WTC11 (cell line): Measurements from ENCODE around the gene GALNTL6. TPM values are rescaled to one million over a fixed set of nuclear protein-coding genes. Genes with fewer than 3 reads are reported as not detected.

Experiments used
- ATAC-seq: fragments of 200-7000 bp; cut with Tn5 transposase; 2 replicates; pipeline ENCODE4 v1.10.0; 2021; ENCODE audit warnings: mild to moderate bottlenecking, moderate library complexity
- CTCF ChIA-PET: fragments of 300-600 bp; sonication (Branson Sonifier 250); formaldehyde crosslinking; loops from one replicate; lab custom pipeline; 2021; ENCODE audit warnings: antibody characterized with exemption; lab: Charles Lee
- POLR2A ChIA-PET: fragments of 350-600 bp; sonication (Branson Sonifier 250); formaldehyde crosslinking; loops from one replicate; lab custom pipeline; 2021; ENCODE audit warnings: antibody characterized with exemption; lab: Charles Lee
- DNase-seq: peaks from one replicate; pipeline ENCODE4 v3.0.0; 2021; ENCODE audit warnings: low spot score
- H3K27ac Mint-ChIP-seq: 2 replicates; pipeline ENCODE4 v1.8.0; 2021; ENCODE audit warnings: mixed read lengths
- H3K27me3 Mint-ChIP-seq: 2 replicates; pipeline ENCODE4 v1.8.0; 2021; ENCODE audit warnings: low read depth, mild to moderate bottlenecking, moderate library complexity, mixed read lengths
- H3K36me3 Mint-ChIP-seq: 2 replicates; pipeline ENCODE4 v1.8.0; 2021; ENCODE audit warnings: mixed read lengths
- H3K4me1 Mint-ChIP-seq: 2 replicates; pipeline ENCODE4 v1.8.0; 2022; ENCODE audit warnings: mixed read lengths
- H3K4me3 Mint-ChIP-seq: 2 replicates; pipeline ENCODE4 v1.8.0; 2021; ENCODE audit warnings: mild to moderate bottlenecking, moderate library complexity, mixed read lengths
- H3K9me3 Mint-ChIP-seq: 2 replicates; pipeline ENCODE4 v1.8.0; 2021; ENCODE audit warnings: mixed read lengths
- ARID4B ChIP-seq: sonication (generic); formaldehyde crosslinking; IDR thresholded peaks from 2 replicates; pipeline ENCODE4 v1.8.0; 2023; ENCODE audit warnings: missing genetic modification reagents, mild to moderate bottlenecking, borderline replicate concordance
- CREM ChIP-seq: sonication (generic); formaldehyde crosslinking; IDR thresholded peaks from 2 replicates; pipeline ENCODE4 v1.8.1; 2022; ENCODE audit warnings: mild to moderate bottlenecking, missing genetic modification reagents, moderate library complexity
- EMX1 ChIP-seq: fragments of 250-450 bp; sonication (Bioruptor Pico); IDR thresholded peaks from 2 replicates; pipeline ENCODE4 v1.8.0; 2021; ENCODE audit warnings: mild to moderate bottlenecking
- ETV6 ChIP-seq: sonication (generic); formaldehyde crosslinking; IDR thresholded peaks from 2 replicates; pipeline ENCODE4 v1.8.1; 2022; ENCODE audit warnings: mild to moderate bottlenecking, missing genetic modification reagents
- FOXP4 ChIP-seq: sonication (generic); formaldehyde crosslinking; IDR thresholded peaks from 2 replicates; pipeline ENCODE4 v1.8.0; 2022; ENCODE audit warnings: mild to moderate bottlenecking, missing genetic modification reagents
- GABPB1 ChIP-seq: sonication (generic); formaldehyde crosslinking; IDR thresholded peaks from 2 replicates; pipeline ENCODE4 v1.8.1; 2023; ENCODE audit warnings: mild to moderate bottlenecking, missing genetic modification reagents
- GRHL2 ChIP-seq: fragments of 250-450 bp; sonication (Bioruptor Pico); IDR thresholded peaks from 2 replicates; pipeline ENCODE4 v1.8.0; 2022; ENCODE audit warnings: mild to moderate bottlenecking, moderate library complexity; ENCODE audit not compliant: insufficient replicate concordance, severe bottlenecking
- JAZF1 ChIP-seq: fragments of 250-450 bp; sonication (Bioruptor Pico); IDR thresholded peaks from 2 replicates; pipeline ENCODE4 v1.9.0; 2021; ENCODE audit warnings: moderate library complexity, mild to moderate bottlenecking, inconsistent platforms
- MYBL2 ChIP-seq: sonication (generic); formaldehyde crosslinking; IDR thresholded peaks from 2 replicates; pipeline ENCODE4 v1.8.1; 2023; ENCODE audit warnings: mild to moderate bottlenecking, moderate library complexity, missing genetic modification reagents
- NFATC4 ChIP-seq: fragments of 250-450 bp; sonication (Bioruptor Pico); IDR thresholded peaks from 2 replicates; pipeline ENCODE4 v1.9.0; 2021; ENCODE audit warnings: mild to moderate bottlenecking
- PRRX2 ChIP-seq: fragments of 250-450 bp; sonication (Bioruptor Pico); IDR thresholded peaks from 2 replicates; pipeline ENCODE4 v1.8.0; 2021; ENCODE audit warnings: mild to moderate bottlenecking
- SP1 ChIP-seq: sonication (generic); formaldehyde crosslinking; conservative IDR thresholded peaks from 2 replicates; pipeline ENCODE4 v1.8.1; 2022; ENCODE audit warnings: missing genetic modification reagents
- ZNF423 ChIP-seq: fragments of 250-450 bp; sonication (Bioruptor Pico); IDR thresholded peaks from 2 replicates; pipeline ENCODE4 v2.1.2; 2022; ENCODE audit warnings: mild to moderate bottlenecking, moderate library complexity
- ZNF425 ChIP-seq: fragments of 250-450 bp; sonication (Bioruptor Pico); conservative IDR thresholded peaks from 2 replicates; pipeline ENCODE4 v1.9.0; 2021; ENCODE audit warnings: mild to moderate bottlenecking
- ZNF671 ChIP-seq: fragments of 250-450 bp; sonication (Bioruptor Pico); IDR thresholded peaks from 2 replicates; pipeline ENCODE4 v1.8.0; 2021; ENCODE audit warnings: mild to moderate bottlenecking
- total RNA-seq: library from RNA; stranded (reverse); gene quantifications from 3 replicates; pipeline ENCODE4 v1.2.3, GENCODE V29; 2021
- TF ChIP-seq, protein P1 (sequence below): sonication (generic); formaldehyde crosslinking; IDR thresholded peaks from 2 replicates; pipeline ENCODE4 v1.8.1; 2022; ENCODE audit warnings: low read depth, missing genetic modification reagents, borderline replicate concordance
- TF ChIP-seq, protein P2 (sequence below): sonication (generic); formaldehyde crosslinking; IDR thresholded peaks from 2 replicates; pipeline ENCODE4 v1.8.0; 2022; ENCODE audit warnings: mild to moderate bottlenecking, missing genetic modification reagents
- TF ChIP-seq, protein P3 (sequence below): sonication (generic); formaldehyde crosslinking; IDR thresholded peaks from 2 replicates; pipeline ENCODE4 v1.8.1; 2023; ENCODE audit warnings: mild to moderate bottlenecking, missing genetic modification reagents, borderline replicate concordance
- TF ChIP-seq, protein P4 (sequence below): sonication (generic); formaldehyde crosslinking; IDR thresholded peaks from 2 replicates; pipeline ENCODE4 v1.8.0; 2022; ENCODE audit warnings: missing genetic modification reagents

The GALNTL6 gene
- total RNA-seq, 1 experiment from 2014 or later, result 0.24 TPM

DNA sequence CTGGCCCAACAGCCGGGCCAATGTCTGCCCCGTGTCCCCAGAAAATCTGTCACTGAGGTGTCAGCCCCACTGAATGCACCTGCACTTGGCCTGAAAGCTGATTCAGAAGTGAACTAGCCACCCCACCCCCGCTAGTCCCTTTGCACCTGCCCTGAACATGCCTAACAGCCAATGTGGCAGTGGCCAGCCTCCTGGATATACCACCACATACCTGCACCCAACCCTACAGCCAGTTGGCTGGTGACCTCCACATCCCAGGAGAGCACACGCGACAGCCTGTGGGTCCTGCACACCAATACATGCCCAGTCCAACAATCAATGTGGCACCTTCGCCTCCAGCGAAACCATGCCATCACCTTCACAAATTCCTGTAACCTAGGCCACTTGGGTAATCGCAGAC lies 116.7 kb downstream of the GALNTL6 start:
- TF ChIP-seq ZNF423 (CRISPR knock-in tag), result no peak
- TF ChIP-seq FOXP4, result no peak
- TF ChIP-seq ARID4B (CRISPR knock-in tag), result no peak
- TF ChIP-seq GABPB1, result no peak
- TF ChIP-seq, protein P1, sequence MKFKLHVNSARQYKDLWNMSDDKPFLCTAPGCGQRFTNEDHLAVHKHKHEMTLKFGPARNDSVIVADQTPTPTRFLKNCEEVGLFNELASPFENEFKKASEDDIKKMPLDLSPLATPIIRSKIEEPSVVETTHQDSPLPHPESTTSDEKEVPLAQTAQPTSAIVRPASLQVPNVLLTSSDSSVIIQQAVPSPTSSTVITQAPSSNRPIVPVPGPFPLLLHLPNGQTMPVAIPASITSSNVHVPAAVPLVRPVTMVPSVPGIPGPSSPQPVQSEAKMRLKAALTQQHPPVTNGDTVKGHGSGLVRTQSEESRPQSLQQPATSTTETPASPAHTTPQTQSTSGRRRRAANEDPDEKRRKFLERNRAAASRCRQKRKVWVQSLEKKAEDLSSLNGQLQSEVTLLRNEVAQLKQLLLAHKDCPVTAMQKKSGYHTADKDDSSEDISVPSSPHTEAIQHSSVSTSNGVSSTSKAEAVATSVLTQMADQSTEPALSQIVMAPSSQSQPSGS (CRISPR knock-in tag), result no peak
- no peak for TF ChIP-seq PRRX2 (CRISPR knock-in tag)
- no peak for TF ChIP-seq SP1 (CRISPR knock-in tag)
- no peak for TF ChIP-seq ETV6
- TF ChIP-seq, protein P2, sequence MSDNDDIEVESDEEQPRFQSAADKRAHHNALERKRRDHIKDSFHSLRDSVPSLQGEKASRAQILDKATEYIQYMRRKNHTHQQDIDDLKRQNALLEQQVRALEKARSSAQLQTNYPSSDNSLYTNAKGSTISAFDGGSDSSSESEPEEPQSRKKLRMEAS (CRISPR knock-in tag), result no peak
- TF ChIP-seq MYBL2, result no peak
- TF ChIP-seq GRHL2, result no peak
- TF ChIP-seq EMX1 (CRISPR knock-in tag), result no peak
- TF ChIP-seq NFATC4, result no peak
- TF ChIP-seq CREM, result no peak
- TF ChIP-seq ZNF425 (CRISPR knock-in tag), result no peak
- TF ChIP-seq, protein P3, sequence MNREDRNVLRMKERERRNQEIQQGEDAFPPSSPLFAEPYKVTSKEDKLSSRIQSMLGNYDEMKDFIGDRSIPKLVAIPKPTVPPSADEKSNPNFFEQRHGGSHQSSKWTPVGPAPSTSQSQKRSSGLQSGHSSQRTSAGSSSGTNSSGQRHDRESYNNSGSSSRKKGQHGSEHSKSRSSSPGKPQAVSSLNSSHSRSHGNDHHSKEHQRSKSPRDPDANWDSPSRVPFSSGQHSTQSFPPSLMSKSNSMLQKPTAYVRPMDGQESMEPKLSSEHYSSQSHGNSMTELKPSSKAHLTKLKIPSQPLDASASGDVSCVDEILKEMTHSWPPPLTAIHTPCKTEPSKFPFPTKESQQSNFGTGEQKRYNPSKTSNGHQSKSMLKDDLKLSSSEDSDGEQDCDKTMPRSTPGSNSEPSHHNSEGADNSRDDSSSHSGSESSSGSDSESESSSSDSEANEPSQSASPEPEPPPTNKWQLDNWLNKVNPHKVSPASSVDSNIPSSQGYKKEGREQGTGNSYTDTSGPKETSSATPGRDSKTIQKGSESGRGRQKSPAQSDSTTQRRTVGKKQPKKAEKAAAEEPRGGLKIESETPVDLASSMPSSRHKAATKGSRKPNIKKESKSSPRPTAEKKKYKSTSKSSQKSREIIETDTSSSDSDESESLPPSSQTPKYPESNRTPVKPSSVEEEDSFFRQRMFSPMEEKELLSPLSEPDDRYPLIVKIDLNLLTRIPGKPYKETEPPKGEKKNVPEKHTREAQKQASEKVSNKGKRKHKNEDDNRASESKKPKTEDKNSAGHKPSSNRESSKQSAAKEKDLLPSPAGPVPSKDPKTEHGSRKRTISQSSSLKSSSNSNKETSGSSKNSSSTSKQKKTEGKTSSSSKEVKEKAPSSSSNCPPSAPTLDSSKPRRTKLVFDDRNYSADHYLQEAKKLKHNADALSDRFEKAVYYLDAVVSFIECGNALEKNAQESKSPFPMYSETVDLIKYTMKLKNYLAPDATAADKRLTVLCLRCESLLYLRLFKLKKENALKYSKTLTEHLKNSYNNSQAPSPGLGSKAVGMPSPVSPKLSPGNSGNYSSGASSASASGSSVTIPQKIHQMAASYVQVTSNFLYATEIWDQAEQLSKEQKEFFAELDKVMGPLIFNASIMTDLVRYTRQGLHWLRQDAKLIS, result no peak
- no peak for TF ChIP-seq ZNF671 (CRISPR knock-in tag)
- TF ChIP-seq, protein P4, sequence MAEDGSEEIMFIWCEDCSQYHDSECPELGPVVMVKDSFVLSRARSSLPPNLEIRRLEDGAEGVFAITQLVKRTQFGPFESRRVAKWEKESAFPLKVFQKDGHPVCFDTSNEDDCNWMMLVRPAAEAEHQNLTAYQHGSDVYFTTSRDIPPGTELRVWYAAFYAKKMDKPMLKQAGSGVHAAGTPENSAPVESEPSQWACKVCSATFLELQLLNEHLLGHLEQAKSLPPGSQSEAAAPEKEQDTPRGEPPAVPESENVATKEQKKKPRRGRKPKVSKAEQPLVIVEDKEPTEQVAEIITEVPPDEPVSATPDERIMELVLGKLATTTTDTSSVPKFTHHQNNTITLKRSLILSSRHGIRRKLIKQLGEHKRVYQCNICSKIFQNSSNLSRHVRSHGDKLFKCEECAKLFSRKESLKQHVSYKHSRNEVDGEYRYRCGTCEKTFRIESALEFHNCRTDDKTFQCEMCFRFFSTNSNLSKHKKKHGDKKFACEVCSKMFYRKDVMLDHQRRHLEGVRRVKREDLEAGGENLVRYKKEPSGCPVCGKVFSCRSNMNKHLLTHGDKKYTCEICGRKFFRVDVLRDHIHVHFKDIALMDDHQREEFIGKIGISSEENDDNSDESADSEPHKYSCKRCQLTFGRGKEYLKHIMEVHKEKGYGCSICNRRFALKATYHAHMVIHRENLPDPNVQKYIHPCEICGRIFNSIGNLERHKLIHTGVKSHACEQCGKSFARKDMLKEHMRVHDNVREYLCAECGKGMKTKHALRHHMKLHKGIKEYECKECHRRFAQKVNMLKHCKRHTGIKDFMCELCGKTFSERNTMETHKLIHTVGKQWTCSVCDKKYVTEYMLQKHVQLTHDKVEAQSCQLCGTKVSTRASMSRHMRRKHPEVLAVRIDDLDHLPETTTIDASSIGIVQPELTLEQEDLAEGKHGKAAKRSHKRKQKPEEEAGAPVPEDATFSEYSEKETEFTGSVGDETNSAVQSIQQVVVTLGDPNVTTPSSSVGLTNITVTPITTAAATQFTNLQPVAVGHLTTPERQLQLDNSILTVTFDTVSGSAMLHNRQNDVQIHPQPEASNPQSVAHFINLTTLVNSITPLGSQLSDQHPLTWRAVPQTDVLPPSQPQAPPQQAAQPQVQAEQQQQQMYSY (CRISPR knock-in tag), result no peak
- no peak for TF ChIP-seq JAZF1 (CRISPR knock-in tag)
- H3K9me3 Mint-ChIP-seq, result peaks cover 19% of the 10 kb centered on the region
- no peak overlapping the region for H3K27ac Mint-ChIP-seq
- peaks cover 17% of the 10 kb centered on the region for H3K4me1 Mint-ChIP-seq
- no peaks in the 10 kb centered on the region for H3K27me3 Mint-ChIP-seq
- no peak for DNase-seq
- H3K36me3 Mint-ChIP-seq, result 0 out of 2 replicates have a peak, but pooled peaks cover 3% of the 10 kb centered on the region
- POLR2A ChIA-PET, result no interaction called here
- no peak overlapping the region for H3K4me3 Mint-ChIP-seq
- ATAC-seq, result no peak
- CTCF ChIA-PET, result no interaction called here
